HEK293 (cell line): ENCODE data around the gene DSTN.

Experiments used
- CTCF ChIA-PET: fragments of 350-600 bp; formaldehyde crosslinking; extraction: SDS; loops from one replicate; lab custom pipeline; 2021; ENCODE audit warnings: antibody characterized with exemption; lab: Yijun Ruan, JAX
- POLR2A ChIA-PET: fragments of 300-600 bp; formaldehyde crosslinking; extraction: SDS; loops from one replicate; lab custom pipeline; 2020; ENCODE audit warnings: antibody characterized with exemption, inconsistent platforms; lab: Yijun Ruan, JAX
- H3K27ac ChIP-seq: fragments of 200-500 bp; sonication (Bioruptor generic); 2 replicates; pipeline ENCODE4 v1.5.1; 2014; ENCODE audit warnings: low read depth, low read length, control low read depth, inconsistent platforms; ENCODE audit errors: extremely low read depth
- H3K36me3 ChIP-seq, 2 experiments: fragments of 200-500 bp in 1 of 2; sonication (Bioruptor generic) in 1 of 2; 1 replicate in 1 of 2; 2 replicates in 1 of 2; pipeline ENCODE4 v1.5.1; 2014 to 2017; ENCODE audit warnings: inconsistent platforms in 2 of 2, low read length in 2 of 2; ENCODE audit not compliant: control insufficient read depth in 2 of 2, insufficient read depth in 1 of 2
- H3K4me1 ChIP-seq: fragments of 200-500 bp; sonication (Bioruptor generic); 2 replicates; pipeline ENCODE4 v1.5.1; 2014; ENCODE audit warnings: mild to moderate bottlenecking, low read length, inconsistent platforms; ENCODE audit not compliant: control insufficient read depth, insufficient read depth
- H3K4me3 ChIP-seq: 2 replicates; pipeline ENCODE4 v1.5.1; 2011; ENCODE audit warnings: low read depth, mild to moderate bottlenecking, control low read depth, low read length, moderate library complexity
- H3K9me3 ChIP-seq: fragments of 200-500 bp; sonication (Bioruptor generic); 2 replicates; pipeline ENCODE4 v1.5.1; 2014; ENCODE audit warnings: low read depth, low read length, inconsistent platforms; ENCODE audit not compliant: control insufficient read depth, insufficient read depth
- GLI2 ChIP-seq: fragments of 450-650 bp; formaldehyde crosslinking; IDR thresholded peaks from 2 replicates; pipeline ENCODE4; 2017; ENCODE audit warnings: missing biosample characterization, missing genetic modification characterization, low read depth, borderline replicate concordance
- KLF7 ChIP-seq: fragments of 450-650 bp; formaldehyde crosslinking; IDR thresholded peaks from 2 replicates; pipeline ENCODE4 v1.5.1; 2016; ENCODE audit warnings: missing biosample characterization, missing genetic modification characterization, borderline replicate concordance
- OVOL3 ChIP-seq: fragments of 450-650 bp; formaldehyde crosslinking; IDR thresholded peaks from 2 replicates; pipeline ENCODE4 v1.5.1; 2016; ENCODE audit warnings: missing biosample characterization, missing genetic modification characterization
- PRDM6 ChIP-seq: fragments of 450-650 bp; formaldehyde crosslinking; IDR thresholded peaks from 2 replicates; pipeline ENCODE4 v1.5.1; 2017; ENCODE audit warnings: missing biosample characterization, missing genetic modification characterization
- ZIC2 ChIP-seq: fragments of 450-650 bp; formaldehyde crosslinking; IDR thresholded peaks from 2 replicates; pipeline ENCODE4 v1.5.1; 2016; ENCODE audit warnings: missing biosample characterization, missing genetic modification characterization
- ZNF16 ChIP-seq: fragments of 450-650 bp; formaldehyde crosslinking; IDR thresholded peaks from 2 replicates; pipeline ENCODE4 v1.5.1; 2016; ENCODE audit warnings: low read depth, missing biosample characterization, missing genetic modification characterization
- ZNF211 ChIP-seq: fragments of 450-650 bp; formaldehyde crosslinking; IDR thresholded peaks from 2 replicates; pipeline ENCODE4 v1.5.1; 2016; ENCODE audit warnings: low read depth, missing biosample characterization, missing genetic modification characterization
- ZNF223 ChIP-seq: fragments of 450-650 bp; formaldehyde crosslinking; IDR thresholded peaks from 2 replicates; pipeline ENCODE4 v1.5.1; 2016; ENCODE audit warnings: missing biosample characterization, missing genetic modification characterization
- ZNF239 ChIP-seq: fragments of 450-650 bp; formaldehyde crosslinking; IDR thresholded peaks from 2 replicates; pipeline ENCODE4 v1.5.1; 2016; ENCODE audit warnings: missing biosample characterization, missing genetic modification characterization
- ZNF274 ChIP-seq, 2 experiments: fragments of 200-500 bp in 1 of 2; fragments of 450-650 bp in 1 of 2; sonication (Bioruptor generic) in 1 of 2; formaldehyde crosslinking in 1 of 2; IDR thresholded peaks; 2 replicates each; pipeline versions ENCODE4 v1.5.1 to v1.6.1; 2014 to 2016; ENCODE audit warnings: borderline replicate concordance in 1 of 2, inconsistent platforms in 1 of 2, low read length in 1 of 2, missing biosample characterization in 1 of 2, missing genetic modification characterization in 1 of 2
- ZNF335 ChIP-seq: fragments of 450-650 bp; formaldehyde crosslinking; conservative IDR thresholded peaks from 2 replicates; pipeline ENCODE4 v1.5.1; 2016; ENCODE audit warnings: missing biosample characterization, missing genetic modification characterization
- ZNF423 ChIP-seq: fragments of 450-650 bp; formaldehyde crosslinking; IDR thresholded peaks from 2 replicates; pipeline ENCODE4 v1.5.1; 2016; ENCODE audit warnings: missing biosample characterization, missing genetic modification characterization
- ZNF473 ChIP-seq: fragments of 450-650 bp; formaldehyde crosslinking; IDR thresholded peaks from 2 replicates; pipeline ENCODE4 v1.5.1; 2017; ENCODE audit warnings: missing biosample characterization, missing genetic modification characterization
- ZNF48 ChIP-seq: fragments of 450-650 bp; formaldehyde crosslinking; IDR thresholded peaks from 2 replicates; pipeline ENCODE4 v1.5.1; 2016; ENCODE audit warnings: missing biosample characterization, missing genetic modification characterization
- ZNF501 ChIP-seq: fragments of 450-650 bp; formaldehyde crosslinking; IDR thresholded peaks from 2 replicates; pipeline ENCODE4 v1.5.1; 2016; ENCODE audit warnings: missing biosample characterization, missing genetic modification characterization
- ZNF514 ChIP-seq: fragments of 450-650 bp; formaldehyde crosslinking; IDR thresholded peaks from 2 replicates; pipeline ENCODE4 v1.5.1; 2016; ENCODE audit warnings: missing biosample characterization, missing genetic modification characterization
- ZNF561 ChIP-seq: fragments of 450-650 bp; IDR thresholded peaks from 2 replicates; pipeline ENCODE4 v1.5.1; 2018; ENCODE audit warnings: missing biosample characterization, missing genetic modification characterization, borderline replicate concordance
- ZNF600 ChIP-seq: fragments of 450-650 bp; formaldehyde crosslinking; IDR thresholded peaks from 2 replicates; pipeline ENCODE4 v1.5.1; 2016; ENCODE audit warnings: missing biosample characterization, missing genetic modification characterization
- ZNF654 ChIP-seq: fragments of 450-650 bp; formaldehyde crosslinking; IDR thresholded peaks from 2 replicates; pipeline ENCODE4 v1.5.1; 2016; ENCODE audit warnings: low read depth, missing biosample characterization, missing genetic modification characterization
- ZNF785 ChIP-seq: fragments of 450-650 bp; formaldehyde crosslinking; IDR thresholded peaks from 2 replicates; pipeline ENCODE4 v1.5.1; 2016; ENCODE audit warnings: missing biosample characterization, missing genetic modification characterization
- TF ChIP-seq, protein P1 (sequence below): fragments of 450-650 bp; IDR thresholded peaks from 2 replicates; pipeline ENCODE4 v1.5.1; 2018; ENCODE audit warnings: missing biosample characterization, missing genetic modification characterization
- TF ChIP-seq, protein P2 (sequence below): fragments of 450-650 bp; formaldehyde crosslinking; IDR thresholded peaks from 2 replicates; pipeline ENCODE4 v1.5.1; 2016; ENCODE audit warnings: missing biosample characterization, missing genetic modification characterization
- TF ChIP-seq, protein P3 (sequence below): fragments of 450-650 bp; formaldehyde crosslinking; IDR thresholded peaks from 2 replicates; pipeline ENCODE4 v1.5.1; 2016; ENCODE audit warnings: missing biosample characterization, missing genetic modification characterization, low read depth

DSTN gene

GRCh38 chr20:17620371-17621228 is 50.7 kb downstream of the DSTN start (continued):
- TF ChIP-seq PRDM6 (tag by site-specific recombination) (no peak), ZNF239 (tag by site-specific recombination) (no peak), ZNF473 (tag by site-specific recombination) (no peak), ZNF654 (no peak), ZNF211 (no peak)

DNA sequence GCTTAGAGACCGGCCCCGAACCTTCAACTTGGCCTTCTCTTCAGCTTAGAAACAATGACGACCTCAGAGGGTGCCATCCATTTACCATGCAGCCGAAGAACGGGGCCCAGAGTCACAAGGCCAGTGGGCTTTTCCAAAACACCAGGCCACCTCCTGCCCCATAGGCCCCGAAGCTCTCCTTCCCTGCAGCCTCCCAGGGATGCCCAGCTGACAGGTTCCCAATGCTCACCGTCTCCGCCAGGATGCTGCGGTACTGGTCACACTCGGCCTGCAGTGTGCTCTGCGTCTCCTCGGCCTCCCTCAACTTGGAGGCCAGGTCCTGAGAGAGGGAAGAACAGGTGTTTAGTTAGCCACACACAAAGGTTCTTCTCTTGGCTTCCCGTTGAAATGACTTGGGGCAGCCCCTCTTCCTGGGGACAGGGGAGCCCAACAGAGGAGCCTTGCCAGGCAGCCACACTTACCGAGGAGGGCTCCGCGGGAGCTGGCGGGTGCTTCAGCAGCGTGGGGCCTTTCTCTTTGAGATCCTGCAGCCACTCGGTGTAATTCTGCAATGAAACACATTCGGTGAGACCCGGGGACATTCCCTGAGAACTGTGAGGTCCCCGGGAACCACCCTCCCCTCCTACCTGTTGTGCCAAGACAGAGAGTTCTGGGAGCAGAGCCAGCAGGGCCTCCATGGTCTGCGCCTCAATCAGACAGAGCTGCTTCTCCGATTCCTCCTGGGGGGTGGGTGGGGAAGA is 51.5 kb downstream of the DSTN start:
- no peak overlapping the region for H3K4me3 ChIP-seq
- POLR2A ChIA-PET, result no interaction called here
- no peaks in the 10 kb centered on the region for H3K9me3 ChIP-seq
- H3K4me1 ChIP-seq, result no peaks in the 10 kb centered on the region
- TF ChIP-seq ZNF600 (tag by site-specific recombination) (no peak), ZNF561 (tag by site-specific recombination) (no peak), ZNF274 (IDR thresholded peaks at IDR 0.05; ENCODE audit: low read length) (no peak), ZNF274 (tag by site-specific recombination; IDR thresholded peaks at IDR 0.05; ENCODE audit: borderline replicate concordance) (no peak), ZIC2 (tag by site-specific recombination) (no peak), ZNF501 (tag by site-specific recombination) (no peak), ZNF16 (no peak), ZNF423 (tag by site-specific recombination) (no peak), ZNF785 (tag by site-specific recombination) (no peak), ZNF514 (tag by site-specific recombination) (no peak), GLI2 (tag by site-specific recombination) (no peak), ZNF223 (tag by site-specific recombination) (no peak), ZNF48 (tag by site-specific recombination) (no peak), KLF7 (tag by site-specific recombination) (no peak), OVOL3 (tag by site-specific recombination) (no peak), ZNF335 (tag by site-specific recombination) (no peak)
- TF ChIP-seq, protein P1, sequence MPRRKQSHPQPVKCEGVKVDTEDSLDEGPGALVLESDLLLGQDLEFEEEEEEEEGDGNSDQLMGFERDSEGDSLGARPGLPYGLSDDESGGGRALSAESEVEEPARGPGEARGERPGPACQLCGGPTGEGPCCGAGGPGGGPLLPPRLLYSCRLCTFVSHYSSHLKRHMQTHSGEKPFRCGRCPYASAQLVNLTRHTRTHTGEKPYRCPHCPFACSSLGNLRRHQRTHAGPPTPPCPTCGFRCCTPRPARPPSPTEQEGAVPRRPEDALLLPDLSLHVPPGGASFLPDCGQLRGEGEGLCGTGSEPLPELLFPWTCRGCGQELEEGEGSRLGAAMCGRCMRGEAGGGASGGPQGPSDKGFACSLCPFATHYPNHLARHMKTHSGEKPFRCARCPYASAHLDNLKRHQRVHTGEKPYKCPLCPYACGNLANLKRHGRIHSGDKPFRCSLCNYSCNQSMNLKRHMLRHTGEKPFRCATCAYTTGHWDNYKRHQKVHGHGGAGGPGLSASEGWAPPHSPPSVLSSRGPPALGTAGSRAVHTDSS (tag by site-specific recombination), result no peak
- TF ChIP-seq, protein P2, sequence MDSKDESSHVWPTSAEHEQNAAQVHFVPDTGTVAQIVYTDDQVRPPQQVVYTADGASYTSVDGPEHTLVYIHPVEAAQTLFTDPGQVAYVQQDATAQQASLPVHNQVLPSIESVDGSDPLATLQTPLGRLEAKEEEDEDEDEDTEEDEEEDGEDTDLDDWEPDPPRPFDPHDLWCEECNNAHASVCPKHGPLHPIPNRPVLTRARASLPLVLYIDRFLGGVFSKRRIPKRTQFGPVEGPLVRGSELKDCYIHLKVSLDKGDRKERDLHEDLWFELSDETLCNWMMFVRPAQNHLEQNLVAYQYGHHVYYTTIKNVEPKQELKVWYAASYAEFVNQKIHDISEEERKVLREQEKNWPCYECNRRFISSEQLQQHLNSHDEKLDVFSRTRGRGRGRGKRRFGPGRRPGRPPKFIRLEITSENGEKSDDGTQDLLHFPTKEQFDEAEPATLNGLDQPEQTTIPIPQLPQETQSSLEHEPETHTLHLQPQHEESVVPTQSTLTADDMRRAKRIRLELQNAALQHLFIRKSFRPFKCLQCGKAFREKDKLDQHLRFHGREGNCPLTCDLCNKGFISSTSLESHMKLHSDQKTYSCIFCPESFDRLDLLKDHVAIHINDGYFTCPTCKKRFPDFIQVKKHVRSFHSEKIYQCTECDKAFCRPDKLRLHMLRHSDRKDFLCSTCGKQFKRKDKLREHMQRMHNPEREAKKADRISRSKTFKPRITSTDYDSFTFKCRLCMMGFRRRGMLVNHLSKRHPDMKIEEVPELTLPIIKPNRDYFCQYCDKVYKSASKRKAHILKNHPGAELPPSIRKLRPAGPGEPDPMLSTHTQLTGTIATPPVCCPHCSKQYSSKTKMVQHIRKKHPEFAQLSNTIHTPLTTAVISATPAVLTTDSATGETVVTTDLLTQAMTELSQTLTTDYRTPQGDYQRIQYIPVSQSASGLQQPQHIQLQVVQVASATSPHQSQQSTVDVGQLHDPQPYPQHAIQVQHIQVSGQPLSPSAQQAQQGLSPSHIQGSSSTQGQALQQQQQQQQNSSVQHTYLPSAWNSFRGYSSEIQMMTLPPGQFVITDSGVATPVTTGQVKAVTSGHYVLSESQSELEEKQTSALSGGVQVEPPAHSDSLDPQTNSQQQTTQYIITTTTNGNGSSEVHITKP, result no peak
- TF ChIP-seq, protein P3, sequence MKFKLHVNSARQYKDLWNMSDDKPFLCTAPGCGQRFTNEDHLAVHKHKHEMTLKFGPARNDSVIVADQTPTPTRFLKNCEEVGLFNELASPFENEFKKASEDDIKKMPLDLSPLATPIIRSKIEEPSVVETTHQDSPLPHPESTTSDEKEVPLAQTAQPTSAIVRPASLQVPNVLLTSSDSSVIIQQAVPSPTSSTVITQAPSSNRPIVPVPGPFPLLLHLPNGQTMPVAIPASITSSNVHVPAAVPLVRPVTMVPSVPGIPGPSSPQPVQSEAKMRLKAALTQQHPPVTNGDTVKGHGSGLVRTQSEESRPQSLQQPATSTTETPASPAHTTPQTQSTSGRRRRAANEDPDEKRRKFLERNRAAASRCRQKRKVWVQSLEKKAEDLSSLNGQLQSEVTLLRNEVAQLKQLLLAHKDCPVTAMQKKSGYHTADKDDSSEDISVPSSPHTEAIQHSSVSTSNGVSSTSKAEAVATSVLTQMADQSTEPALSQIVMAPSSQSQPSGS (tag by site-specific recombination), result no peak
- peaks cover 3 to 91% of the 10 kb centered on the region in 2 experiments; a peak in 2 of 3 replicates for H3K36me3 ChIP-seq
- no peak overlapping the region for H3K27ac ChIP-seq
- CTCF ChIA-PET, result interaction anchor here (0.5 to 1.8 kb wide), 4 partner anchors 11 to 316 kb away, joined by 3 to 5 read pairs (median 3); no protein-coding TSS in a partner anchor
